ENCODE data around the gene ATP6V0A1. TPM values are rescaled to one million over a fixed set of nuclear protein-coding genes. Genes with fewer than 3 reads are reported as not detected.
"Not testable (repeated sequence)": the region's sequence is repeated elsewhere in the genome, so short reads cannot be mapped to it uniquely, and the experiment has no call there.

The ATP6V0A1 gene
- total RNA-seq, 2 donors from 2014 or later = 78.0 to 80.3 TPM

DNA sequence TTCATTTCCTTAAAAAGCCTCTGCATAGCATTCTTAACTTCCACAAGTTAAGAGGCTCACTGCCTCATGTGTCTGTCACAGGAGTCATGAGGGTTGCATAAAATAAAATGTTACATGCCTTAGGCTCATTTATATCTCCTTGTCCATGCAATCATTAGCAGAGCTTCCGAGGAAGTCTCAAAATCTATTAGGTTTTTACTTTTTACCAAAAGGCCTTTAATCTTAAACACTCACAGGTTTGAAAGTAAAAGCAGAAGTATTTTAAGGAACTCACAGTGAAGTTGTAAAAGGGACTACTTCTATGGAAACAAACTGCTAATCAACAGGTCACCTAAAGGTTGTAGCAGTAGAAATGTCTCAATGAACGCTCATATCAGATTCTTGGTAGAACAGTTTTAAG lies 5.2 kb upstream of the ATP6V0A1 start:
- 67% methylated on average over 2 of the region's 2 CpGs for WGBS
- H3K4me3 ChIP-seq = no peak overlapping the region
- no peak for DNase-seq (ENCODE audit: low spot score)
- no peak overlapping the region for H3K27ac ChIP-seq
- no peaks in the 10 kb centered on the region for H3K4me1 ChIP-seq (replicated peaks)
- no peaks in the 10 kb centered on the region for H3K9me3 ChIP-seq
- intact Hi-C loops (cut with DNase I) = no loop called here
- no peak for TF ChIP-seq POLR2A (IDR thresholded peaks at IDR 0.05)
- no peak for TF ChIP-seq CTCF (IDR thresholded peaks at IDR 0.05)
- TF ChIP-seq POLR2AphosphoS5 (IDR thresholded peaks at IDR 0.05) = no peak
- no peaks in the 10 kb centered on the region for H3K27me3 ChIP-seq (replicated peaks; ENCODE audit: insufficient read depth)
- no peaks in the 10 kb centered on the region for H3K36me3 ChIP-seq

GRCh38 chr17:42454987-42455386 lies 3.7 kb upstream of the ATP6V0A1 start:
- not testable (repeated sequence) for H3K27me3 ChIP-seq (replicated peaks; ENCODE audit: insufficient read depth); DNase-seq (ENCODE audit: low spot score); H3K9me3 ChIP-seq; H3K36me3 ChIP-seq; H3K4me3 ChIP-seq; H3K4me1 ChIP-seq (replicated peaks); H3K27ac ChIP-seq
- intact Hi-C loops (cut with DNase I) = loop anchor here (5.0 kb wide), 2 partner anchors 33 to 52 kb away; partner anchors contain the start of gene CAVIN1
- 95% methylated on average over 6 of the region's 6 CpGs for WGBS

DNA sequence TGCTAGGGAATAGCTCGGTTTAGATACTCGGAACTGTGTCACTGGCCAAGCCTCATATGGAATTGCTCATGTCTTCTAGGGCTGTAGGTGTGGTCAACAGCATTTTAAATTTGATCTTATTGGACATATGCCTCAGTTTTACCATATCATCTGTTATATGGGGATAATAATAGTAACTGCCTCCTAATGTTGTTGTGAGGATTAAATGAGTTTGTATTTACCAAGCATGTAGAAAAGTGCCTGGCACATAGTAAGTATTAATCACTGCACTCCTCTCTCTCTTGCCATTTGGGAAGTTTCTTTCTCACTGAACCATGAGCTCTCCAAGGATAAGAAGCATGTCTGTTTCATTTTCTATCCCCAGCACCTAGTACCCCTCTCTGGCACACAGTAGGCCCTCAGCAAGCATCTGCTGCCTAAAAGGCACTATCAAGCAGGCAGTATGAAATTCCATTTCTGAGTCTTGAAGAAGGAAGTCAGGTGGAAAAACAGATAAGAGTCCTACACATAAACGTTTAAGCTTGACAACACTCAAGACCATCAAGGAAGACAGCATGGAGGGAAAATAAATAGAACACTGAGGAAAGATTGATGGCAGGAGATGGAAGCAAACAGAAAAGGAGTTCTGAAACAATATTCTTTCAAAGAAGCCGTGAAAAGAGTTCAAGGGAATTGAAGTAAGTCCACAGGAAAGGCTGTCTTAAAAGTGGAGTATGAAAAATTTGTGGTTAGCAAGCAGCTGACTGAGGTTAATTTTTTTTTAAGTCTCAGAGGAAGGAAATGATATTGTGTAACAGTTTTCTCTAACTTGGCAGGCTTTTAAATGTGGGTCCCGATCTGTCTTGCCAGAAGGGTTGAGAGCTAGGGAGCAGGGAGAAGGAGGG lies 2.2 kb upstream of the ATP6V0A1 start:
- Histone ChIP-seq H3K27me3 (replicated peaks; ENCODE audit: insufficient read depth) (no peaks in the 10 kb centered on the region), H3K9me3 (no peaks in the 10 kb centered on the region), H3K36me3 (no peaks in the 10 kb centered on the region), H3K4me3 (no peak overlapping the region), H3K4me1 (replicated peaks) (no peaks in the 10 kb centered on the region), H3K27ac (peak overlapping the region; percentile 56 to 94)
- intact Hi-C loops (cut with DNase I) = loop anchor here (5.0 kb wide), 2 partner anchors 34 to 51 kb away; partner anchors contain the start of gene CAVIN1
- DNase-seq (ENCODE audit: low spot score) = no peak
- WGBS = 48% methylated on average over 5 of the region's 5 CpGs
- no peak for TF ChIP-seq CTCF (IDR thresholded peaks at IDR 0.05)
- TF ChIP-seq POLR2AphosphoS5 (IDR thresholded peaks at IDR 0.05) = peak; percentile 54
- TF ChIP-seq POLR2A (IDR thresholded peaks at IDR 0.05) = no peak

GRCh38 chr17:42457107-42457792 lies 1.4 kb upstream of the ATP6V0A1 start:
- H3K27me3 ChIP-seq (replicated peaks; ENCODE audit: insufficient read depth) = no peaks in the 10 kb centered on the region
- H3K9me3 ChIP-seq = no peaks in the 10 kb centered on the region
- WGBS = 21% methylated on average over 6 of the region's 6 CpGs
- H3K4me3 ChIP-seq = no peak overlapping the region
- DNase-seq (ENCODE audit: low spot score) = no peak
- no peaks in the 10 kb centered on the region for H3K4me1 ChIP-seq (replicated peaks)
- TF ChIP-seq POLR2A (IDR thresholded peaks at IDR 0.05) (no peak), POLR2AphosphoS5 (IDR thresholded peaks at IDR 0.05) (no peak), CTCF (IDR thresholded peaks at IDR 0.05) (no peak)
- peak overlapping the region; percentile 56 to 94 for H3K27ac ChIP-seq
- H3K36me3 ChIP-seq = no peaks in the 10 kb centered on the region
- intact Hi-C loops (cut with DNase I) = loop anchor here (5.0 kb wide), 2 partner anchors 35 to 50 kb away; partner anchors contain the start of gene CAVIN1

- peak; percentile 53 for DNase-seq (ENCODE audit: low spot score)
- no peaks in the 10 kb centered on the region for H3K4me1 ChIP-seq (replicated peaks)
- no peaks in the 10 kb centered on the region for H3K9me3 ChIP-seq
- TF ChIP-seq POLR2A (IDR thresholded peaks at IDR 0.05) (no peak), CTCF (IDR thresholded peaks at IDR 0.05) (peak in 2 of 4 experiments; percentile 21 to 49), POLR2AphosphoS5 (IDR thresholded peaks at IDR 0.05) (no peak)
- peak overlapping the region; percentile 94 to 98 for H3K27ac ChIP-seq
- H3K27me3 ChIP-seq (replicated peaks; ENCODE audit: insufficient read depth) = no peaks in the 10 kb centered on the region
- intact Hi-C loops (cut with DNase I) = loop anchor here (2.0 to 5.0 kb wide), 3 partner anchors 37 to 61 kb away; partner anchors contain the start of gene CAVIN1
- WGBS = under 1% methylated on average over 11 of the region's 11 CpGs
- no peaks in the 10 kb centered on the region for H3K36me3 ChIP-seq
- peak overlapping the region; percentile 57 to 61 for H3K4me3 ChIP-seq
Observed at GRCh38 chr17:42459256-42459800, 650 bp downstream of the ATP6V0A1 start.
